Measurements from ENCODE around the gene NUP98.
"Not testable (repeated sequence)": the region's sequence is repeated elsewhere in the genome, so short reads cannot be mapped to it uniquely, and the experiment has no call there.

NUP98 gene

DNA sequence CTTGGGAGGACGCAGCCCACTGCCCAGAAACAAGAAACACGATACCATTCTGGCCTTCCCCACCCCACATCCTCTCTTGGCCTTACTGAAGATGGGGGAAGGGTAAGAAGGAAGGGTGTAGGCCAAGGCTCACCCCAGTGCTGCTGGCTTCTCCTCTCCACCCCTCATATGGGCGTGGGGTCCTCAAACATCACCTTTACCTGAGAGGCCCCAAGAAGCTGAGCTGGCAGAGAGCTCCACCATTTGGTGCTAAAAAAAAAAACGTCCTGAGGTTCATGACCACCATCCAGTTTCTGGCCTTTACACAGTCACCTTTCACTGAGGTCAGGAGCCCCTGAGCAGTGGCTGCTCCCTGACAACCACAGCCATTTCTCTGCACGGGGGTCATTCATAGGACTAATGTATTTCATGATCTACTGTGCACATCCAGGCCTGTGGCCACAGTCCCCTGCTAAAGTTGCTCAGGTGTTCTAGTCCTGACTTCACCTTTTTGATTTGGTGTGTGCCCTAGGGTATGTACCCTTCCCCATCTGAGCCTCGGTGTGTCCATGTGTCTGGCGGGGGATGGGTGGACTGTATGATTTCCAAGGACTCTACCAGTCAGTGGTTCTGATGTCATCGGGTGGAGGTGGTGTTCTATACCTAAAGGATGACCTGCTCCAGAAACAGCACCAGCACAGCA lies 28.3 kb upstream of the NUP98 start:
- DNase-seq = no peak

- DNase-seq = peak; percentile 50
Observed at GRCh38 chr11:3824714-3825472, 27.5 kb upstream of the NUP98 start.

GRCh38 chr11:3823762-3824506 lies 26.6 kb upstream of the NUP98 start:
- DNase-seq = no peak

GRCh38 chr11:3823303-3823702 lies 25.9 kb upstream of the NUP98 start:
- DNase-seq = peak; percentile 75

GRCh38 chr11:3822312-3822711 lies 25.0 kb upstream of the NUP98 start:
- DNase-seq = no peak

- no peak for DNase-seq
Observed at GRCh38 chr11:3820971-3821370, 23.6 kb upstream of the NUP98 start.

- DNase-seq = no peak
Observed at GRCh38 chr11:3817181-3817800, 19.9 kb upstream of the NUP98 start.

- no peak for DNase-seq
Observed at GRCh38 chr11:3816673-3817072, 19.3 kb upstream of the NUP98 start.

DNA sequence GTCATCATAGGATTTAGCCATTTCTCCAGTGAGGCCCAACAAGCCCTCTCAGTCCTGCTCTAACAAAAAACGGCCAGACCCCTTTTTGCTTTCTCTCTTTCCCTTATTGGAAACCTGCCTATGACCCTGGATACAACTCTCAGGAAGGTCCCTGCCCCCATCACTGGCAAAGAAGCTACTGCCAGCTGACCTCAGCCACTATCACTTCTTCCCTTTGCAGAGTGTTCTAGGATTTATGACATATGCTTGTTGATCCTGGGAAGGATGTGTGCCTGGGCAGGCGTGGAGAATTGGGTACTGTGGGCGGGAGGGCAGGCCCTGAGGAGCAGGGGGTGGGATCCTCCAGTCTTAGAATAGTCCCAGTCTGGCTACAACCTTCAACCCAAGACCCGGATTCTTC lies 18.5 kb upstream of the NUP98 start:
- no peak for DNase-seq

DNA sequence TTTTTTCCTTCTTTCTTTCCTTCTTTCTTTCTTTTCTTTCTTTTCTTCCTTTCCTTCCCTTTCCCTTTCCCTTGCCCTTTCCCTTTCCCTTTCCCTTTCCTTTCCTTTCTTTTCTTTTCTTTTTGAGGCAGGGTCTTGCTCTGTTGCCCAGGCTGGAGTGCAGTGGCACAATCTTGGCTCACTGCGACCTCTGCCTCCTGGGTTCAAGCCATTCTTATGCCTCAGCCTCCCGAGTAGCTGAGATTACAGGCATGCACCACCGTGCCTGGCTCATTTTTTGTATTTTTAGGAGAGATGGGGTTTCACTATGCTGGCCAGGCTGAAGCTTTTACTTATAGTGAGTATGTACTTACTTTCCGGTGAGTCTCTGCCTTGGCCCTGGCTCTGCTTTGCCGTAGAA lies 17.5 kb upstream of the NUP98 start:
- DNase-seq = not testable (repeated sequence)

GRCh38 chr11:3810951-3811350 lies 13.6 kb upstream of the NUP98 start:
- DNase-seq = no peak

GRCh38 chr11:3810446-3810845 lies 13.1 kb upstream of the NUP98 start:
- no peak for DNase-seq

DNA sequence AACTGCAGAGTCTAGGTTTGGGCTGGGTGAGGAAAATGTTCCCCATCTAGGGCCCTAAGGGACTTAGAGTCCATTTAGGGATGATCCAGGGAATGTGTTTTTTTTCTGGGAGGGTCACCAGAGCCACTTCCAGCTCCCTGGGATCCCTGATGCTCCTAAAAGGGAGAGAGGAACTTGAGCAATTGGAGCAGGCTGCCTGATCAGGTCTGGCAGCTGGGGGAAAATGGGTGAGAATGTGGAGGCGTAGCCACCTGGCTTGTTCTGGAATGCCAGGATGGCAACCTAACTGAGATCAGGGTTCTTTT lies 12.2 kb upstream of the NUP98 start:
- DNase-seq = no peak

- peak; percentile 46 for DNase-seq
Observed at GRCh38 chr11:3808861-3809623, 11.7 kb upstream of the NUP98 start.

DNA sequence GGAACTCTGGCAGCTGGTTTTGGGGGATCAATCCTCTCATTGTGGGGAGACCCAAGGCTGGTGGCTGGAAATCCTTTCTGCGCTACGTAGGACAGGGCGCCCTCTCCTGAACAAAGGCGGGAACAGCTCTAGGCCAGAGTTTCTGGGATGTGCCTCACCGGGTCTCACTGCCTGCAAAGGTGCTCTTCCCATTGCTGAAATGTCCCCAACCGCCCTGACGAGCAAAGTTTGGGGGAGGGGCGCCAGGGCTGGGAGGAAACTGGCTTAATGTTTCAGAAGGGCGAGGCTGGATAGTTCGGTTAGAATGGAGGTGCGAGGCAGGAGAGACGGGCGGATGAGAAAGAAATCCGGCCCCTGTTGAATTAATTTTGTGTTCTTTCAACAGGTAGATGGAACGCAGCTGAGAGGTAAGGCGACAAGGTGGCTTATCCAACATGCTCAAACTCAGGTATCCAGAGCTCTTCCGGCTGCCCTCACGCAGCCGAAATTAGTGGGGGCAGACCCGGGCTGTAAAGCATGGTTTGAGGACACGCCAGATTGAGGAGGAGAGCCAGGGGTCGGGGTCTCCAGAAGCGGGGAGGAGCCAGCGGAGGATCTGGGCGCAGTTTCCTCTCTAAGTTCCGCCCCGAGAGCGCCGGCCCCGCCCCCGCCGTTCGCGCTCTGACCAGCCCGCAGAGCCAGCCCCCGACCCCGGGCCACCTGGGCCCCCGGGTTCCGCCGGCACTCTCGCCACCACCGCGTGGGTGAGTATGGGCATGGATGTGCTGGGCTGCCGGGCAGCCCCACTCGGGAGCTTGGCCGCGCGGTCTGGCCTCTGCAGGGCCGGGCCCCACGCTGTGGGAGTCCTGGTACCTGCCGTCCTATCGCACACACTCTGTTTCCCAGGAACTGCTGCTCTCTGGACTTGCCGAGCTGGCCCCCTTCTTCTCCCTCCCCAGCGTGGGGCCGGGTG lies 10.8 kb upstream of the NUP98 start, which contains the start of gene PGAP2:
Gene PGAP2, plus strand, starts transcription at position 652 of the 952 bp plus-strand sequence. CDS start 2,700 bp downstream, outside the sequence.
- peak; percentile 48 for DNase-seq

DNA sequence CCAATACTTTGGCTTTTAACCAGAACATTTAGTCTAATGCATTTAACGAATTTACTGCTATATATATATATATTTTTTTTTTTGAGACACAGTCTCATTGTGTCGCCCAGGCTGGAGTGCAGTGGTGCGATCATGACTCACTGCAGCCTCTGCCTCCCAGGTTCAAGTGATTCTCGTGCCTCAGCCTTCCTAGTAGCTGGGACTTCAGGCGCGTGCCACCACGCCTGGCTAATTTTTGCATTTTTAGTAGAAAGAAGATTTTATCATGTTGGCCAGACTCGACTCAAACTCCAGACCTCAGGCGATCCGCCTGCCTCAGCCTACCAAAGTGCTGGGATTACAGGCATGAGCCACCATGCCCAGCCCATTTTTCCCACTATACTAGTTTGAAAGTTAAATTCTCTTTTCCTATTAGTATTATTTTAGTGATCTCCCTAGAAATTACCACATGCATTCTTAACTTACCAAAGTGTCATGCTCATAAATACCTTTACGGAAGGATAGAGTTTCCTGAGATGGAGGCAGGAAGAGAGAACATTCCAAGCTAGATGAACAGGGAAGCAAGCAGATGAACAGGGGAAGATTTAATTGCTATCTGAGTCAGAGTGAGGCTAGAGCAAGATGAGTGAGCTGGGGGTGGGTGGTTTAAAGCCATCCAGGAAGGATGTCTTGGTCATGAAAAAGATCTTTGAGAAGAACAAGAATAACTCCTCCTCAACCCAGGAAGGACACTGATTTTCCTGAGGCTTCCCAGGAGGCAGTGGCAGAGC lies 6.6 kb upstream of the NUP98 start:
- DNase-seq = peak; percentile 75

GRCh38 chr11:3802011-3802790 lies 4.8 kb upstream of the NUP98 start:
- DNase-seq = peak; percentile 45

- no peak for DNase-seq
Observed at GRCh38 chr11:3799873-3800272, 2.5 kb upstream of the NUP98 start.

GRCh38 chr11:3799143-3799542 lies 1.8 kb upstream of the NUP98 start:
- DNase-seq = no peak

DNA sequence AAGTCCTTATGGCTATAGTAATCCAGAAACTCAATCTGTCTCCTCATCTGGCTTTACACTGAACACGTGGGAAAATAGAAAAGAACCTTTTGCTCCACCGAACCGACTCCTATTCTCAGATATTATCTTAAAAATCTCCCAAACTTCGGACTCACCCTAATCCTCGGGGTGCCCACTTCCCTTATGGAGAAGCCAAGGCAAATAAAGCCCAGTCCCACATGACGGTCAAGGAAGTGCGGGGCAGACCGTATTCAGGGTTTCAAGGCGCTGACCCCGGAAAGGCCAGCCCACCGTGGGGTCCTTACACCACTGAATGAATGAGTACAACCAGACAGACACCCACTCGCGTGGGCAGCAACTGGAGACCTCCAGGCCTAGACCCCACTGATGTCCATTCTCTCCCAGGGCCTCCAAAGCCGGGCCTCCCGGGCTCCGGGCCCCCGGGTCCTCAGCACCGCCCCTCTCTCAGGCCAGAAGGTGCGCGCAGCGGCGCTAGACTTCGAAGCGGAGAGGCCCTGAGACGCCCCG lies 489 bp downstream of the NUP98 start:
- no peak for DNase-seq
